Lower leg skin (tissue), 3 donors: Measurements from ENCODE around the gene SELENON.

Experiments
- CTCF ChIP-seq, 3 donors: fragments of 450-650 bp; IDR thresholded peaks; one replicate each; pipeline ENCODE4 v1.5.1; 2016; ENCODE audit warnings: antibody characterized with exemption in 3 of 3, mild to moderate bottlenecking in 3 of 3, moderate library complexity in 2 of 3
- POLR2A ChIP-seq, 2 donors: fragments of 450-650 bp; IDR thresholded peaks; one replicate each; pipeline ENCODE4 v1.6.1; 2016 to 2017; ENCODE audit warnings: antibody characterized with exemption in 2 of 2, mild to moderate bottlenecking in 1 of 2, moderate library complexity in 1 of 2

- no peak for TF ChIP-seq POLR2A (IDR thresholded peaks at IDR 0.05)
- no peak for TF ChIP-seq CTCF (IDR thresholded peaks at IDR 0.05)
Measured at GRCh38 chr1:25821112-25821476, 21.1 kb downstream of the SELENON start.
